Cerebellar cortex (tissue), 1 donor: ENCODE results near the gene SLC6A2.
"Not testable (repeated sequence)": the region's sequence is repeated elsewhere in the genome, so short reads cannot be mapped to it uniquely, and the experiment has no call there.

Experiments used
- DNase-seq: peaks from one replicate; pipeline ENCODE4 v3.0.0-alpha.2; 2015; ENCODE audit warnings: low spot score

Gene SLC6A2

GRCh38 chr16:55655897-55656681 is at the start of gene SLC6A2:
Gene SLC6A2, plus strand, starts transcription at chr16:55655988. Its CDS starts 707 bp downstream, at chr16:55656695.
- no peak for DNase-seq

- no peak for DNase-seq
Observed at GRCh38 chr16:55613613-55614335, 42.0 kb upstream of the SLC6A2 start.

GRCh38 chr16:55615071-55615470 is 40.7 kb upstream of the SLC6A2 start:
- no peak for DNase-seq

- not testable (repeated sequence) for DNase-seq
Observed at GRCh38 chr16:55615670-55616069, 40.1 kb upstream of the SLC6A2 start.

GRCh38 chr16:55621771-55622170 is 34.0 kb upstream of the SLC6A2 start:
- no peak for DNase-seq

GRCh38 chr16:55622272-55622671 is 33.5 kb upstream of the SLC6A2 start:
- no peak for DNase-seq

- DNase-seq, result no peak
Observed at GRCh38 chr16:55622930-55623561, 32.7 kb upstream of the SLC6A2 start.

GRCh38 chr16:55623640-55624039 is 32.1 kb upstream of the SLC6A2 start:
- no peak for DNase-seq

- DNase-seq, result no peak
Observed at GRCh38 chr16:55624696-55625095, 31.1 kb upstream of the SLC6A2 start.

- DNase-seq, result no peak
Observed at GRCh38 chr16:55625843-55626242, 29.9 kb upstream of the SLC6A2 start.

- DNase-seq, result no peak
Observed at GRCh38 chr16:55628306-55628968, 27.4 kb upstream of the SLC6A2 start.

- no peak for DNase-seq
Observed at GRCh38 chr16:55630774-55631173, 25.0 kb upstream of the SLC6A2 start.

GRCh38 chr16:55632259-55632658 is 23.5 kb upstream of the SLC6A2 start:
- no peak for DNase-seq

- no peak for DNase-seq
Observed at GRCh38 chr16:55634193-55634592, 21.6 kb upstream of the SLC6A2 start.

- DNase-seq, result no peak
Observed at GRCh38 chr16:55638256-55638655, 17.5 kb upstream of the SLC6A2 start.

GRCh38 chr16:55640701-55641327 is 15.0 kb upstream of the SLC6A2 start:
- DNase-seq, result no peak

GRCh38 chr16:55641430-55642056 is 14.2 kb upstream of the SLC6A2 start:
- no peak for DNase-seq

- DNase-seq, result no peak
Observed at GRCh38 chr16:55642611-55643010, 13.2 kb upstream of the SLC6A2 start.

- no peak for DNase-seq
Observed at GRCh38 chr16:55643161-55643970, 12.4 kb upstream of the SLC6A2 start.

GRCh38 chr16:55645986-55646385 is 9.8 kb upstream of the SLC6A2 start:
- no peak for DNase-seq

- DNase-seq, result no peak
Observed at GRCh38 chr16:55647343-55647742, 8.4 kb upstream of the SLC6A2 start.
